HG02885 (cell line): ENCODE results near the gene LGALS1.
"Not testable (repeated sequence)": the region's sequence is repeated elsewhere in the genome, so short reads cannot be mapped to it uniquely, and the experiment has no call there.

ENCODE experiments used
- ATAC-seq: cut with Tn5 transposase; IDR thresholded peaks from one replicate; pipeline ENCODE4 v1.9.1; 2021; ENCODE audit warnings: mild to moderate bottlenecking; ENCODE audit not compliant: unreplicated experiment, poor library complexity

The LGALS1 gene

DNA sequence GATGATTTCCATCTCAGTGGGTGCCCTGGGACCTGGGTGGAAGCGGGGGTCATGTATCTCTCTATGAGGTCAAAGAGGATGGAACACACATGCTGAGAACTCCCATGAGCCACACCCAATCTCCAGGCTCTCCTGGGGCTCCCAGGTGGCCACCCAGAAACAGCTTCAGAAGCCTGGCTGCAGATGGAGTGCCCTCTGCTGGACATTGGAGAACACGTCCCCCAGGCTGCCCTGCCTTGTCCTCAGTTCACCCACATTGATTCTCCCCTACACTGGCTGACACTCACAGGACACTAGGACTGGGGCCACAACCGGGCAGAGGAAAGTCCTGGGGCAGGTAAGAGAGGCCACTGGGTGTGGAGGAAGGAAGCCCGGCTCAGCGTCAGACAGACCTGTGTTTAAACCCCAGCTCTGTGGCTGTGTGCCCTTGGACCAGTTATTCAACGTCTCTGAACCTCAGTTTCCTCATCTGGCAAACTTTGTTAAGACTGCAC is 6.2 kb downstream of the LGALS1 start:
- ATAC-seq = no peak

- no peak for ATAC-seq
Measured at GRCh38 chr22:37684803-37685615, 9.6 kb downstream of the LGALS1 start.

GRCh38 chr22:37686002-37686982 is 10.9 kb downstream of the LGALS1 start, which contains the start of gene NOL12:
NOL12 (plus strand) TSS chr22:37686343; CDS start chr22:37686393, 50 bp downstream.
- ATAC-seq = peak; percentile 75

DNA sequence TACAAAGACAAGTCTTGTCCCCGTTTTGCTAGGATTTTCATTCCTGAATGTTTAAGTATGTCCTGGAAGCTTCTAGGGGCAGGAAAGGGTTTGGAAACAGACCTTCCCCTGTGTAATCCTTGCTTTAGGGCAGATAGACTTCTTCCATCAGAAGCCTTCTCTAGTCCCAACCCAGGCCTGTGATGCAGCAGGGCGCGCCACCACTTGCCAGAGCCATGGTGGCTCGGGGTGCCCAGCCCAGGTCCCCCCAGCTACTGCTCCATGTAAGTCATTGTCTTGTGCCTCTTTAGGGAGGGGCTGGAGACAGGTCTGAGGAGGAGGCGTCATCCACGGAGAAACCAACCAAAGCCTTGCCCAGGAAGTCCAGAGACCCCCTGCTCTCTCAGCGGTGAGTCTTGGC is 15.0 kb downstream of the LGALS1 start:
- ATAC-seq = no peak

- ATAC-seq = no peak
Measured at GRCh38 chr22:37690901-37691504, 15.6 kb downstream of the LGALS1 start.

- ATAC-seq = no peak
Measured at GRCh38 chr22:37692627-37693285, 17.3 kb downstream of the LGALS1 start.

DNA sequence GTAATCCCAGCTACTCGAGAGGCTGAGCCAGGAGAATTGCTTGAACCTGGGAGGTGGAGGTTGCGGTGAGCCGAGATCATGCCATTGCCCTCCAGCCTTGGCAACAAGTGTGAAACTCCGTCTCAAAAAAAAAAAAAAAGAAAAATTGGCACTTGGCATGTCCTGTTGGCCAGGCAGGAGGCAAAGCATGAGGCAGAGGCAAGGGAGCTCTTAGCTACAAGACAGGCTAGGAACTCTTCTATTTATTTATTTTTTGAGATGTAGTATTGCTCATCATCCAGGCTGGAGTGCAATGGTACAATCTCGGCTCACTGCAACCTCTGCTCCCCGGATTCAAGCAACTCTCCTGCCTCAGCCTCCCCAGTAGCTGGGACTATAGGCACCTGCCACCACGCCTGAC is 18.7 kb downstream of the LGALS1 start:
- ATAC-seq = not testable (repeated sequence)

DNA sequence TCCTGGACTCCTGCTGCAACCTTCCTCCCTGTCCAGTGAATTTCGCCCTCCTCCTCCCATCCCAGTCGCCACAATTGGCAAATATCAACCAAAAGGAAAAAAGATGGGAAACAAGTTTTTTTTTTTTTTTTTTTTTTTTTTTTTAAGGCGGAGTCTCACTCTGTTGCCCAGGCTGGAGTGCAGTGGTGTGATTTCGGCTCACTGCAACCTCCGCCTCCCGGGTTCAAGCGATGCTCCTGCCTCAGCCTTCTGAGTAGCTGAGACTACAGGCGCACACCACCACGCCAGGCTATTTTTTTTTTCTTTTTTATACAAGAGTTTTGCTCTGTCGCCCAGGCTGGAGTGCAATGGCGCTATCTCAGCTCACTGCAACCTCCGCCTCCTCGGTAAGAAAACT is 20.8 kb downstream of the LGALS1 start:
- ATAC-seq = not testable (repeated sequence)

- ATAC-seq = peak; percentile 53
Measured at GRCh38 chr22:37696657-37697537, 21.5 kb downstream of the LGALS1 start, which contains the start of gene TRIOBP. TRIOBP (plus strand) TSS chr22:37697048; CDS start chr22:37701366, 4,318 bp downstream.

- ATAC-seq = no peak
Measured at GRCh38 chr22:37697538-37697835, 22.1 kb downstream of the LGALS1 start.

GRCh38 chr22:37701141-37701786 is 25.8 kb downstream of the LGALS1 start:
- ATAC-seq = no peak

DNA sequence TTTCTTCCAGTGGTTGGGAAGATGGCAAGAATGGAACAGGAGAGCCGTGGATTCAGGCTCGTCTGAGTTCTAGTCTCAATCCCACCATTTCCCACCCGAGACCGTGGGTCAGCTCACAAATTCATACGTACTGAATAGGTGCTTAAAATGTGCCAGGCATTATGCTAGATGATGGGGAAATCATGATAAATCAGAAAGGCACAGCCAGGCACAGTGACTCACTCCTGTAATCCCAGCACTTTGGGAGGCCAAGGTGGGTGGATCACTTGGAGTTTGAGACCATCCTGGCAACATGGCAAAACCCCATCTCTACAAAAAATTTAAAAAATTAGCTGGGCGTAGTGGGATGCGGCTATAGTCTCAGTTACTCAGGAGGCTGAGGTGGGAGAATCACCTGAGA is 28.5 kb downstream of the LGALS1 start:
- ATAC-seq = no peak

DNA sequence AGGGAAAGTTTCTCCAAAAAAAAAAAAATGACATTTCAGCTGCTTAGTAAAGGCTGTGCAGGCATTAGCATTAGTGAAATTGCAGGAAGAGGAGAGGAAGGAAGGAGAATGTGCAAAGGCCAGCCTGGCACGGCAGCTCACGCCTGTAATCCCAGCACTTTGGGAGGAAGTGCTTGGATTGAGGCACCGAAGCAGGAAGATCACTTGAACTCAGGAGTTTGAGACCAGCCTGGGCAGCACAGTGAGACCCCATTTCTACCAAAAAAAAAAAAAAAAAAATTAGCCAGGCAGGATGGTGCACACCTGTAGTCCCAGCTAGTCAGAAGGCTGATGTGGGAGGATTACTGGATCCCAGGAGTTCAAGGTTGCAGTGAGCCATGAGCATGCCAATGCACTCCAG is 29.2 kb downstream of the LGALS1 start:
- ATAC-seq = no peak

DNA sequence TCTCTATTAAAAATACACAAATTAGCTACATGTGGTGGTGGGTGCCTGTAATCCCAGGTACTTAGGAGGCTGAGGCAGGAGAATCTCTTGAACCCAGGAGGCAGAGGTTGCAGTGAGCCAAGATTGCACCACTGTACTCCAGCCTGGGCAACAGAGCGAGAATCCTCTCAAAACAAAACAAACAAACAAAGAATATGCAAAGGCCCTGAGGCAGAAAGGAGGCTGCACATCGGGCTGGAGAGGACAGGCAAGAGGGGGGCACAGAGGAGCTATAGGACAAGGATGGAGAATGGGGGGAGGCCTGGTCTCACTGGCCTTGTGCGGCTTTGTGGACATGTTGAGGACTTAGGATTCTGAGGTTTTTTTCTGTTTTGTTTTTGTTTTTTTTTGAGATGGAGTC is 29.8 kb downstream of the LGALS1 start:
- no peak for ATAC-seq

- no peak for ATAC-seq
Measured at GRCh38 chr22:37708580-37709444, 33.4 kb downstream of the LGALS1 start.

GRCh38 chr22:37709445-37709765 is 34.0 kb downstream of the LGALS1 start:
- ATAC-seq = no peak

DNA sequence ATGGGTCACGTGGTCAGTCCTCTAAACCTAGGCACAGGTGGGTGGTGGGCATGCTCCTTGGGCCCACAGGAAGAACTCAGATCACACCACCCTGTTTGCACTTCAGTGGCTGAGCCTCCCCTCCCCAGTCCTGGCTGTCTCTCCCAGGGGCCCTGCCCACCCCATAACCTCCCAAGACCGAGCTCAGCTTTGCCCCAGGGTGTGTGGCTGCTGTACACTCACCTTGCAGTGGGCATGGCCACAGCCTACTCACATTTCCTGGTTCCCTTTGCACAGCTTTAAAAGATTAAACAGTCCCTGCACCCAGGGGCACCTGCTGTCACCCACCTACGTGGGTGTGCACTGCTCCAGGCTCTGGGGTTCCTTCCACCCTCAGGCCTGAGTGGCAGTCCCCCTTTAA is 35.2 kb downstream of the LGALS1 start:
- no peak for ATAC-seq

DNA sequence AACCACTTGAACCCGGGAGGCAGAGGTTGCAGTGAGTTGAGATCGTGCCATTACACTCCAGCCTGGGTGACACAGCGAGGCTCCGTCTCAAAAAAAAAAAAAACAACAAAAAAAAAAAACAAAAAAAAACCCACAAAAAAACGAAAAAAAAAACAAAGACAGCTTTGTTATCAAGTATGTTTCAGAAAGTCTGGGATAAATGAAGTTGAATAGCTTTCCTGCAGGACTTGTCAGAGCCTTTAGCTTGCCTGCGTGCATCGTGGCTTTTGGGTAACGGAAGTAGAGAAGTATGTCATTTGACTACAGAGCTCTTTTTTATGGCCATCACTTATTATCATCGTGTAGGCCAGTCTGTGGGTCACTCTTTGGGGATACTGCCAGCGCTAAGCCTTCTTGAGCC is 36.1 kb downstream of the LGALS1 start:
- ATAC-seq = no peak
